Karpas-422 (cell line): Measurements from ENCODE around the gene CDC42SE1. TPM values are rescaled to one million over a fixed set of nuclear protein-coding genes. Genes with fewer than 3 reads are reported as not detected.
A peak's percentile ranks its signal among the peaks of the same experiment; 100 is the strongest.

ENCODE experiments used
- DNase-seq: peaks from one replicate; pipeline ENCODE4 v3.0.0-alpha.2; 2015
- H2AFZ ChIP-seq: fragments of 200-600 bp; sonication (generic); 2 replicates; pipeline ENCODE4 v1.6.1; 2014; ENCODE audit warnings: antibody characterized with exemption, low read length, mixed read lengths
- H3K27ac ChIP-seq: fragments of 200-600 bp; sonication (generic); 2 replicates; pipeline ENCODE4 v1.5.1; 2014; ENCODE audit warnings: mild to moderate bottlenecking, low read length, moderate library complexity
- H3K27me3 ChIP-seq: fragments of 200-600 bp; sonication (generic); 2 replicates; pipeline ENCODE4 v1.6.1; 2014; ENCODE audit warnings: low read length, mixed read lengths
- H3K36me3 ChIP-seq: fragments of 200-600 bp; sonication (generic); 2 replicates; pipeline ENCODE4 v1.6.1; 2014; ENCODE audit warnings: low read length, mixed read lengths; ENCODE audit not compliant: insufficient read depth
- H3K4me1 ChIP-seq: fragments of 200-600 bp; sonication (generic); 2 replicates; pipeline ENCODE4 v1.6.1; 2014; ENCODE audit warnings: mild to moderate bottlenecking, low read length, mixed read lengths
- H3K4me2 ChIP-seq: fragments of 200-600 bp; sonication (generic); 2 replicates; pipeline ENCODE4 v1.6.1; 2014; ENCODE audit warnings: low read length, low read depth, mild to moderate bottlenecking; ENCODE audit not compliant: poor library complexity, severe bottlenecking
- H3K4me3 ChIP-seq: fragments of 200-600 bp; sonication (generic); 2 replicates; pipeline ENCODE4 v1.5.1; 2014; ENCODE audit warnings: mild to moderate bottlenecking, antibody characterized with exemption, low read length, mixed read lengths
- H3K79me2 ChIP-seq: fragments of 200-600 bp; sonication (generic); 2 replicates; pipeline ENCODE4 v1.6.1; 2014; ENCODE audit warnings: mild to moderate bottlenecking, low read length, mixed read lengths
- H3K9ac ChIP-seq: fragments of 200-600 bp; sonication (generic); 2 replicates; pipeline ENCODE4 v1.6.0; 2014; ENCODE audit warnings: low read length
- H3K9me2 ChIP-seq: fragments of 200-600 bp; sonication (generic), shearing (Covaris generic); replicated peaks from 2 replicates; pipeline ENCODE4 v1.6.0; 2014; ENCODE audit warnings: mild to moderate bottlenecking, low read length, moderate library complexity; ENCODE audit not compliant: insufficient read depth
- H3K9me3 ChIP-seq: fragments of 300-700, 200-600 bp; sonication (generic); 2 replicates; pipeline ENCODE4 v1.6.1; 2014; ENCODE audit warnings: low read length, mixed read lengths
- H4K20me1 ChIP-seq: fragments of 200-600 bp; sonication (generic); 2 replicates; pipeline ENCODE4 v1.6.1; 2014; ENCODE audit warnings: mild to moderate bottlenecking, antibody characterized with exemption, low read length, low read depth; ENCODE audit not compliant: insufficient read depth
- total RNA-seq: library from RNA; depleted of rRNA; stranded (reverse); fragments of >200 nt; shearing (Covaris generic); gene quantifications from 2 replicates; pipeline ENCODE4 v1.2.3, GENCODE V29; 2014; ENCODE audit warnings: low replicate concordance

Gene CDC42SE1
- total RNA-seq, 1 experiment from 2014 or later, result 100 TPM

DNA sequence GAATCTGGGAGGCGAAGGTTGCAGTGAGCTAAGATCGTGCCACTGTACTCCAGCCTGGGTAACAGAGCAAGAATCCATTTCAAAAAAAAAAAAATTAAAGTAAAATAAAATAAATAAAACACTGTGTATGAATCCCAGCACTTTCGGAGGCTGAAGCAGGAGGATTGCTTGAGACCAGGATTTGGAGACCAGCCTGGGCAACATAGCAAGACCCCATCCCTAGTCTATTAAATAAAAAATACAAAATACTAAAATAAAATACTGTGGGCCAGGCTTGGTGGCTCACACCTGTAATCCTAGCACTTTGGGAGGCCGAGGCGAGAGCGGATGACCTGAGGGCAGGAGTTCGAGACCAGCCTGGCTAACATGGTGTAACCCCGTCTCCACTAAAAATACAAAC lies 27.3 kb downstream of the CDC42SE1 start:
- H4K20me1 ChIP-seq, result no peaks in the 10 kb centered on the region
- DNase-seq, result no peak
- H3K79me2 ChIP-seq, result no peaks in the 10 kb centered on the region
- H3K4me2 ChIP-seq, result no peak overlapping the region
- H3K4me3 ChIP-seq, result no peak overlapping the region
- H3K27me3 ChIP-seq, result no peaks in the 10 kb centered on the region
- no peaks in the 10 kb centered on the region for H3K4me1 ChIP-seq
- H3K9ac ChIP-seq, result no peak overlapping the region
- no peaks in the 10 kb centered on the region for H3K9me3 ChIP-seq
- H2AFZ ChIP-seq, result no peak overlapping the region
- peaks cover 8% of the 10 kb centered on the region for H3K36me3 ChIP-seq
- no peaks in the 10 kb centered on the region for H3K9me2 ChIP-seq
- no peak overlapping the region for H3K27ac ChIP-seq

DNA sequence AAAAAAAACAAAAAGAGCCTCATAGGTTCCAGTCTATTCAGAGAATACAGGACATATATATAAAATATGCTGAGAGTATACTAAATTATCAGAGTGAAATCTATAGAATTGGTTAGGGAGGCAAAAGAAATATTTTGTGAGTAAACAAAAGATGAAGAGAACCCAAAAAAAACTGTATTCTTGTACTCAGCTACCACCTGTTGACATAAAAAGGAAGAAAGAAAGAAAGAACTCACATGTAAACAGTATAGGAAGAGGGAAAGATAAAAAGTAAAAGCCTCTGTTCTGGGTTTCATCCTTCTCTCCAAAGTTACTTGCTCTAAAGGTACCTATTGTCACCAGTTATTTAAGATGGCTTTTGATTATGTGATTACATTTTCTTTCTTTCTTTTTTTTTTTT lies 33.0 kb downstream of the CDC42SE1 start:
- H3K9me2 ChIP-seq, result no peaks in the 10 kb centered on the region
- no peaks in the 10 kb centered on the region for H3K27me3 ChIP-seq
- no peak overlapping the region for H3K4me3 ChIP-seq
- H3K27ac ChIP-seq, result no peak overlapping the region
- H3K79me2 ChIP-seq, result no peaks in the 10 kb centered on the region
- DNase-seq, result no peak
- H4K20me1 ChIP-seq, result no peaks in the 10 kb centered on the region
- H3K4me2 ChIP-seq, result no peak overlapping the region
- H3K4me1 ChIP-seq, result no peaks in the 10 kb centered on the region
- H3K36me3 ChIP-seq, result peaks cover 16% of the 10 kb centered on the region
- no peak overlapping the region for H2AFZ ChIP-seq
- H3K9ac ChIP-seq, result no peak overlapping the region
- no peaks in the 10 kb centered on the region for H3K9me3 ChIP-seq

DNA sequence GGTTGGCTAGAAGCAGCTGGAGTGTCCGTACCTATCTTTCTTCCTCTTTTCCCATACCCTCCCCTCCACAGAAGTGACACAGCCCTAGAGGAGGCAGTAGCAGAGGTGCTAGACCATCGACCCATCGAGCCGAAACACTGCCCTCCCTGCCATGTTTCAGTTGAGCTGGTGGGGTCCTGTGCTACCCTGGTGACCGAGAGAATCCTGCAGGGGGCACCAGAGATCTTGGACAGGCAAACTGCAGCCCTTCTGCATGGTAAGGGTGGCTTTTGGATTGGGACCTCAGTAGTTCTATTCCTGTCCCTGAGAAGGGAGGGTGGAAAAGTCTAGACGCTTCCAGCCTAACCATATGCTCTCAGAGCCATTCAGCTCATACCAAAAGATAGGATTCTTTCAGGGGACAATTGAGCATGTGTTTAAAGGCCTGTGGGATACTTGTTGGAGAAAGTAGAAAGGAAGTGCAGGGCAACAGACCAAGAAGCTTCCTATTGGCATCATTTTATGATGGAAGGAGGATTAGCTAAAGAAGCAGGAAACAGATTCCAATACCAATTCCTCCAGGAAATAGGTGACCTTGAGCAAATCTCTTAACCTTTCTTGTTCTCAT lies 34.8 kb downstream of the CDC42SE1 start:
- no peaks in the 10 kb centered on the region for H3K9me2 ChIP-seq
- H3K27ac ChIP-seq, result no peak overlapping the region
- peaks cover 13% of the 10 kb centered on the region; the same call in 1 of the 2 replicates for H3K36me3 ChIP-seq
- DNase-seq, result peak; percentile 92
- H3K27me3 ChIP-seq, result no peaks in the 10 kb centered on the region
- H3K4me2 ChIP-seq, result no peak overlapping the region
- no peak overlapping the region for H3K9ac ChIP-seq
- no peaks in the 10 kb centered on the region for H4K20me1 ChIP-seq
- no peak overlapping the region for H2AFZ ChIP-seq
- H3K4me1 ChIP-seq, result no peaks in the 10 kb centered on the region
- H3K9me3 ChIP-seq, result no peaks in the 10 kb centered on the region
- no peaks in the 10 kb centered on the region for H3K79me2 ChIP-seq
- H3K4me3 ChIP-seq, result no peak overlapping the region

DNA sequence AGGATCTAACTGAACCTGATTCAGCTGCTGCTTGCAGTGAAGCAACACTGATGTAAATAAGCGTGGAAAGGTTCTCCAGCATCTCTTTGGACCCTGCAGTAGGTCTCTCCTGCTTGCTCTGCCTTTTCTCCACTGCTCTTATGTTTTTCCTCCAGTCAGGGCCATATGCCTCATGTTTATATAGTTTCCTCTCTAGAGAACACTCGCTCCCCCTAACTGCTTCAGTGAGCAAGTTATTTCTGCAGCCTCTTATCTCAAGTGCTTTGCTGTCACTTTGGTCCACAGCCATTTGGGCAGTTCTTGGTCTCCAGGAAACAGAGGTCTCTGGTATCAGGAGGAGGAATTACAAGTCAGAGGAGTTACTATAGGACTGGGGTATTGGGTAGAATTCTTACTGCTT lies 45.9 kb downstream of the CDC42SE1 start:
- no peak overlapping the region for H2AFZ ChIP-seq

DNA sequence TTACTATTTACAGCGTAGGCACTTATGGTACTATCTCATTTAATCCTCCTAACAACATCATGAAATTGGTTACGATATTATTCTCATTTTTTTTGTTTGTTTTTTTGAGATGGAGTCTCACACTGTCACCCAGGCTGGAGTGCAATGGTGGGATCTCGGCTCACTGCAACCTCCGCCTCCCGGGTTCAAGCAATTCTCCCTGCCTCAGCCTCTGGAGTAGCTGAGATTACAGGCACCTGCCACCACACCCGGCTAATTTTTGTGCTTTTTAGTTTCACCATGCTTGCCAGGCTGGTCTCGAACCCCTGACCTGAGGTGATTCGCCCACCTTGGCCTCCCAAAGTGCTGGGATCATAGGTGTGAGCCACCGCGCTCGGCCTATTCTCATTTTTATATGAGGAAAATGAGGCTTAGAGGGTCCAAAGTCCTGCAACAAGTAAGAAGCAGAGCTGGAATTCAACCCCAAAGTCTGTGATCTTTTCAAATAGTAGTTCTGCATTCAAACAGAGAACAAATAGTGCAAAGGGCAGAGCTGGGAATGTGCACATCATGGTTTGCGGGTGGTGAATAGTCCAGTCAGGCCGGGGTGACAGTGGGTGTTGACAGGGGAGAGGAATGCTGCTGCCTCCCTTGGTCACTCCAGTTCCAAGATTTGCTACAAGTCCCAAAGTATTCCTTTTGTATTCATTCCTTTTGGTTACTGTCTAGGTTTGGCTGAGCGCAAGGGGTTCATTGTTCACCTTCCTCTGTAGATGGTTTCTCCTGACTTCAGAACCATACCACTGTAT lies 46.5 kb downstream of the CDC42SE1 start:
- no peak overlapping the region for H3K9ac ChIP-seq
- no peak overlapping the region for H2AFZ ChIP-seq
- no peaks in the 10 kb centered on the region for H3K27me3 ChIP-seq
- H3K79me2 ChIP-seq, result peaks cover 65% of the 10 kb centered on the region
- H3K4me2 ChIP-seq, result no peak overlapping the region
- peaks cover 25% of the 10 kb centered on the region for H3K4me1 ChIP-seq
- no peak for DNase-seq
- no peak overlapping the region for H3K27ac ChIP-seq
- no peaks in the 10 kb centered on the region for H4K20me1 ChIP-seq
- H3K36me3 ChIP-seq, result no peaks in the 10 kb centered on the region
- no peaks in the 10 kb centered on the region for H3K9me3 ChIP-seq
- no peaks in the 10 kb centered on the region for H3K9me2 ChIP-seq
- no peak overlapping the region for H3K4me3 ChIP-seq

More for the DNA sequence above, 45.9 kb downstream of the CDC42SE1 start:
- Histone ChIP-seq H3K27ac (no peak overlapping the region), H3K36me3 (no peaks in the 10 kb centered on the region), H3K9me2 (no peaks in the 10 kb centered on the region), H3K4me1 (peaks cover 23% of the 10 kb centered on the region), H3K79me2 (peaks cover 63% of the 10 kb centered on the region), H3K9me3 (no peaks in the 10 kb centered on the region), H3K4me3 (no peak overlapping the region), H3K9ac (no peak overlapping the region), H3K27me3 (no peaks in the 10 kb centered on the region), H3K4me2 (no peak overlapping the region), H4K20me1 (no peaks in the 10 kb centered on the region)
- no peak for DNase-seq

DNA sequence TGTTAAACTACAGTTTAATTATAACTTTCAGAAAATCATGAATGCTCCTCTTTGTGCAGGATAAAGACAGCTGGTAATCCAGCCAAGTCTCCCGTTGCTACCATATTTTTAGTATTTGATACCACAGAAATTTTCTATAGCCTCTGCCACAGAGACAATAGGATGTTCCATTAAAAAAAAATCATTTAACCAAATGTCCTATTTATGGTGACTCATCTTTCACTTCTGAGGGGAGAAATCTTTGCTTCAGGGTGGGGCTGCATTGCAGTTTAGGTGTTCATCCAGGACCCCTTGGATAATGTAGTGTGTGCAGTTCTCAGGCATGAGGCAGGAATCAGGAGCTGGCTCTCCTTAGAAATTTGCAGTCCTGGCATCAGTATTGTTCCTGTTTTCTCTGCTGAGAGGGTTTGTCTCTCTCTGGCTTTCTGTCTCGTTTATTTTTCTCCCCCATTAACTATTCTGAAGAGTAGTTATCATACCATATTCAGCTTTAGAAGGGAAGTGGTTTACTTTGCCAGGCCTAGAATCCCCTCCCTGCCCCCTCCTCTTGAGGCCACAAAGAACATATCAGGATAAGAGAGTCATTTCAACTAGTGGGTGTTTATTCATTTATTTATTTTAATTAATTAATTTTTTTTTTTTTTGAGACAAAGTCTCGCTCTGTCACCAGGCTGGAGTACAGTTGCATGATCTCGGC lies 48.1 kb downstream of the CDC42SE1 start:
- Histone ChIP-seq H3K27ac (no peak overlapping the region), H4K20me1 (no peaks in the 10 kb centered on the region), H3K27me3 (no peaks in the 10 kb centered on the region), H3K9me2 (no peaks in the 10 kb centered on the region), H3K36me3 (no peaks in the 10 kb centered on the region), H3K79me2 (peaks cover 65% of the 10 kb centered on the region), H3K4me2 (no peak overlapping the region), H2AFZ (no peak overlapping the region), H3K4me3 (no peak overlapping the region), H3K4me1 (peaks cover 37% of the 10 kb centered on the region), H3K9me3 (no peaks in the 10 kb centered on the region), H3K9ac (no peak overlapping the region)
- no peak for DNase-seq

DNA sequence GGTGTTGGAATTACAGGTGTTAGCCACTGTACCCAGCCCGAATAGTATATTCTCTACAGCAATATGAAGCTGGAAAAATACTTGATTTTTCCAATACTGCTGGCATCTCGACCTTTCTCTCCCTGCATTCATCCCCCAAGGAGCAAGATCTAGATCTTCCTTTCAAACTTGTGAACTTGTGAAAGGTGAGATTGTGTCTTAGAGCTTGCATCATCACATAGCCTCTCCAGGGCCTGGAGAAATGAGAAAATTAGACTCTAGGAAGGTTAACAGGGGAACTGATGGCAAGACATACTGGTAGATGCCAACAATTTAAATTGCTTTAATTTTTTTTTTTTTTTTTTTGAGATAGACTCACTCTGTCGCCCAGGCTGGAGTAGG lies 49.1 kb downstream of the CDC42SE1 start:
- Histone ChIP-seq H2AFZ (no peak overlapping the region), H3K9me3 (no peaks in the 10 kb centered on the region), H3K27me3 (no peaks in the 10 kb centered on the region), H3K4me2 (peak overlapping the region; percentile 89), H3K27ac (no peak overlapping the region), H3K9me2 (no peaks in the 10 kb centered on the region), H3K4me1 (peaks cover 46% of the 10 kb centered on the region), H3K79me2 (peaks cover 63% of the 10 kb centered on the region), H4K20me1 (no peaks in the 10 kb centered on the region), H3K9ac (no peak overlapping the region), H3K36me3 (no peaks in the 10 kb centered on the region), H3K4me3 (no peak overlapping the region)
- no peak for DNase-seq

DNA sequence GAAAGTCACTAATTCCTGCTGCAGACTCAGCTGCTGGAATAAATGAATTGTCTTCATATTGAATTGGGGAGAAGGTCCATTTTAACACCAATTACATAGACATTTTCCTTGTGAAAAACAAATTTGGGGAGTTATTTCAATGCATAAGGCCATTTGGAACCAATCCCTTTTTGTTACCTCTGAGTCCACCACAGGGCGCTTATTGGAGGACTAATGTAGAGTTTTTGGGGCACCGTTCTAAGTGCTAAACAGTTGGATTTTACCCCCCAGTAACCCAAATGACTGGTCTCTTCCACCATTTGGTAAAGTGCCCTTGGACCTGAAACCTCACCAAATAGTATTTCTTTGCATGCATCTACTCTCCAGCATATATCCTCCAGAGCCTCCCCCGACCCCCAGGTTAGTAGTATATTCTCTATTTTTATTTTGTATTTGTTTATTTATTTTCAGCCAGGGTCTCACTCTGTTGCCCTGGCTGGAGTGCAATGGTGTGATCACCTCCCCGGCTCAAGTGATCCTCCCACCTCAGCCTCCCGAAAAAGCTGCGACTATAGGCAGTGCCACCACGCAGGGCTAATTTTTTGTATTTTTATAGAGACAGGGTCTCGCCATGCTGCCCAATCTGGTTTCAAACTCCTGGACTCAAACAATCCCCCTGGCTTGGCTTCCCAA lies 49.6 kb downstream of the CDC42SE1 start:
- Histone ChIP-seq H3K4me2 (peak overlapping the region; percentile 89), H3K27ac (0 out of 2 replicates have a peak overlapping the region, but pooled peaks have one; percentile 5), H3K27me3 (no peaks in the 10 kb centered on the region), H3K9me2 (no peaks in the 10 kb centered on the region), H3K4me1 (peaks cover 50% of the 10 kb centered on the region), H3K4me3 (peak overlapping the region; percentile 91), H3K9me3 (no peaks in the 10 kb centered on the region), H3K36me3 (no peaks in the 10 kb centered on the region), H4K20me1 (no peaks in the 10 kb centered on the region), H3K9ac (peak overlapping the region; percentile 95), H2AFZ (no peak overlapping the region), H3K79me2 (peaks cover 64% of the 10 kb centered on the region)
- no peak for DNase-seq
